B cell (primary cell): Measurements from ENCODE around the gene MAGI2. TPM values are rescaled to one million over a fixed set of nuclear protein-coding genes. Genes with fewer than 3 reads are reported as not detected.

ENCODE experiments used
- ATAC-seq: fragments of 200-7000 bp; cut with Tn5 transposase; one replicate; pipeline ENCODE4 v1.10.0; 2021; ENCODE audit warnings: low read depth, mild to moderate bottlenecking, moderate number of reproducible peaks, moderate library complexity
- CTCF ChIA-PET: fragments of 350-600 bp; sonication (Branson Sonifier 250); formaldehyde crosslinking; loops from one replicate; lab custom pipeline; 2021; ENCODE audit warnings: antibody characterized with exemption, inconsistent platforms; lab: Charles Lee
- POLR2A ChIA-PET: fragments of 350-600 bp; sonication (Branson Sonifier 250); formaldehyde crosslinking; loops from one replicate; lab custom pipeline; 2021; ENCODE audit warnings: antibody characterized with exemption; lab: Charles Lee
- DNase-seq: peaks from one replicate; pipeline ENCODE4 v3.0.0; 2013
- H2AFZ ChIP-seq: 2 replicates; pipeline ENCODE4 v1.6.1; 2012; ENCODE audit warnings: mild to moderate bottlenecking, low read depth, low read length; ENCODE audit not compliant: insufficient read depth, poor library complexity, severe bottlenecking
- H3K27ac ChIP-seq, 2 donors: 1 replicate in 1 of 2; 2 replicates in 1 of 2; pipeline ENCODE4 v1.5.1; 2012 to 2013; ENCODE audit warnings: low read length in 2 of 2, mild to moderate bottlenecking in 2 of 2, moderate library complexity in 1 of 2
- H3K27me3 ChIP-seq, 4 experiments: fragments of 200-600 bp in 1 of 4; sonication (generic) in 1 of 4; replicated peaks in 1 of 4; 1 replicate in 2 of 4; 2 replicates in 2 of 4; pipeline versions ENCODE4 v1.6.1 to v1.7.0; 2013 to 2016; ENCODE audit warnings: low read length in 3 of 4, mild to moderate bottlenecking in 2 of 4, mixed read lengths in 1 of 4, moderate library complexity in 1 of 4; ENCODE audit not compliant: insufficient read depth in 4 of 4, control insufficient read depth in 3 of 4; ENCODE audit errors: control extremely low read depth in 1 of 4
- H3K36me3 ChIP-seq, 2 experiments: replicated peaks in 1 of 2; 1 replicate in 1 of 2; 2 replicates in 1 of 2; pipeline versions ENCODE4 v1.6.1 to v1.7.1; 2013; ENCODE audit warnings: low read length in 1 of 2; ENCODE audit not compliant: insufficient read depth in 2 of 2, control insufficient read depth in 1 of 2; ENCODE audit errors: control extremely low read depth in 1 of 2, extremely low read depth in 1 of 2
- H3K4me1 ChIP-seq, 2 donors: fragments of 200-600 bp in 1 of 2; sonication (generic) in 1 of 2; 1 replicate in 1 of 2; 2 replicates in 1 of 2; pipeline versions ENCODE4 v1.5.1 to v1.6.1; 2013 to 2017; ENCODE audit warnings: low read length in 2 of 2; ENCODE audit not compliant: control insufficient read depth in 2 of 2, insufficient read depth in 2 of 2
- H3K4me2 ChIP-seq: replicated peaks from 2 replicates; pipeline ENCODE3; 2012; ENCODE audit warnings: mild to moderate bottlenecking, low read depth, low read length; ENCODE audit not compliant: poor library complexity, severe bottlenecking
- H3K4me3 ChIP-seq, 5 experiments: fragments of 200-600 bp in 1 of 5; sonication (generic) in 1 of 5; 1 replicate in 3 of 5; 2 replicates in 2 of 5; pipeline versions ENCODE4 v1.5.1 to v1.7.0; 2011 to 2016; ENCODE audit warnings: low read length in 4 of 5, mild to moderate bottlenecking in 4 of 5, low read depth in 2 of 5, control low read depth in 1 of 5, moderate library complexity in 1 of 5; ENCODE audit not compliant: insufficient read depth in 1 of 5; ENCODE audit errors: control extremely low read depth in 1 of 5, extremely low read depth in 1 of 5
- H3K79me2 ChIP-seq: fragments of 200-600 bp; sonication (generic); one replicate; pipeline ENCODE4 v1.6.0; 2016; ENCODE audit warnings: low read length; ENCODE audit not compliant: control insufficient read depth, insufficient read depth
- H3K9ac ChIP-seq: fragments of 200-600 bp; sonication (generic); 2 replicates; pipeline ENCODE4 v1.6.1; 2017; ENCODE audit warnings: mild to moderate bottlenecking, low read length, moderate library complexity
- H3K9me3 ChIP-seq, 3 donors: one replicate each; pipeline versions ENCODE4 v1.6.1 to v1.7.1; 2013; ENCODE audit warnings: low read length in 2 of 3; ENCODE audit not compliant: control insufficient read depth in 2 of 3, insufficient read depth in 1 of 3; ENCODE audit errors: control extremely low read depth in 1 of 3
- H4K20me1 ChIP-seq: 2 replicates; pipeline ENCODE4 v1.6.0; 2012; ENCODE audit warnings: mild to moderate bottlenecking, low read length; ENCODE audit not compliant: insufficient read depth, control insufficient read depth, poor library complexity, severe bottlenecking
- H3K27ac Mint-ChIP-seq: one replicate; pipeline ENCODE4 v1.8.0; 2021; ENCODE audit warnings: mixed read lengths
- H3K27me3 Mint-ChIP-seq: one replicate; pipeline ENCODE4 v1.8.0; 2021; ENCODE audit warnings: mixed read lengths
- H3K4me1 Mint-ChIP-seq: one replicate; pipeline ENCODE4 v1.8.0; 2021; ENCODE audit warnings: mixed read lengths
- H3K4me3 Mint-ChIP-seq: one replicate; pipeline ENCODE4 v1.8.0; 2021; ENCODE audit warnings: mixed read lengths
- H3K9me3 Mint-ChIP-seq: one replicate; pipeline ENCODE4 v1.8.0; 2022; ENCODE audit warnings: mixed read lengths; ENCODE audit not compliant: insufficient read depth
- EZH2 ChIP-seq: IDR thresholded peaks from 2 replicates; pipeline ENCODE4 v1.6.1; 2012; ENCODE audit warnings: borderline replicate concordance, low read depth, mild to moderate bottlenecking, moderate library complexity, low read length; ENCODE audit not compliant: insufficient read depth, poor library complexity, severe bottlenecking
- WGBS: methylation state at CpG from one replicate; pipeline ENCODE4 v1.1.5; 2013; ENCODE audit warnings: missing lambda C conversion rate; ENCODE audit not compliant: insufficient coverage; 5-methylcytosine and 5-hydroxymethylcytosine counted together
- intact Hi-C: fragments of 100-400 bp; cut with micrococcal nuclease; formaldehyde crosslinking; loops from one replicate; pipeline ENCODE4 v1.10.0; 2022
- polyA plus RNA-seq: library from polyadenylated mRNA; depleted of rRNA; stranded (reverse); fragments of >200 nt; gene quantifications from 2 replicates; pipeline ENCODE4 v1.2.3, GENCODE V29; 2012
- total RNA-seq, 2 donors: library from RNA; stranded (reverse); fragments of 120-200 nt in 1 of 2; gene quantifications; 1 replicate in 1 of 2; 2 replicates in 1 of 2; pipeline versions ENCODE4 v1.2.3 to v1.2.4, GENCODE V29; 2013 to 2022
- TF ChIP-seq, protein P1 (sequence below): fragments of 200-600 bp; IDR thresholded peaks from one replicate; pipeline ENCODE4 v1.8.0; 2022; ENCODE audit warnings: antibody characterized with exemption, mild to moderate bottlenecking

Gene MAGI2
- total and polyA plus RNA-seq, 2 donors (not counting 1 experiment from before 2014, with no cell fraction given): 0.16 to 0.64 TPM

DNA sequence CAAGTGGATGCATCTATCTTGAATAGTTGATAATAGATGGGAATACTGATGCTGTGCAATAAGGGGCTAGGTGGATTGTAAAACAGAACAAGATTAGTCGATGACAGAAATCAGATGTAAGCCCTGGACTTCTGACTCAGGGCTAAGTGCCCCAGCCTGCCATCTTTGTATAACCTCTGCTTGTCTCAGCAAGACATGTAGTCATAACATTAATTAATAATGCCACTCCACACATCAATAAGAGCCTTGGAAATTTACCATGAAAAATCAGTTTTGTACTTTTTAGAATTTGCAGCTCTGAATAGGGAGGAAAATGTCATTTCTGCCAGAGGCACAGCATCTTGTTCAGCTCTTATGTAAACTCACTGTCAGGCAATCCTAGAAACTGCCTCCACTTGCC lies 1125.7 kb downstream of the MAGI2 start:
- ATAC-seq (no peak), DNase-seq (no peak)
- H3K27ac Mint-ChIP-seq: no peak overlapping the region
- 75% methylated on average over 1 of the region's 1 CpG for WGBS
- no peaks in the 10 kb centered on the region for H4K20me1 ChIP-seq
- H3K79me2 ChIP-seq: no peaks in the 10 kb centered on the region
- H3K9ac ChIP-seq: no peak overlapping the region
- ChIA-PET CTCF (no interaction called here), POLR2A (no interaction called here)
- no peaks in the 10 kb centered on the region for H3K4me1 ChIP-seq
- no peak overlapping the region for H3K4me3 Mint-ChIP-seq
- H2AFZ ChIP-seq: no peak overlapping the region
- H3K4me1 Mint-ChIP-seq: no peaks in the 10 kb centered on the region
- TF ChIP-seq, protein P1, sequence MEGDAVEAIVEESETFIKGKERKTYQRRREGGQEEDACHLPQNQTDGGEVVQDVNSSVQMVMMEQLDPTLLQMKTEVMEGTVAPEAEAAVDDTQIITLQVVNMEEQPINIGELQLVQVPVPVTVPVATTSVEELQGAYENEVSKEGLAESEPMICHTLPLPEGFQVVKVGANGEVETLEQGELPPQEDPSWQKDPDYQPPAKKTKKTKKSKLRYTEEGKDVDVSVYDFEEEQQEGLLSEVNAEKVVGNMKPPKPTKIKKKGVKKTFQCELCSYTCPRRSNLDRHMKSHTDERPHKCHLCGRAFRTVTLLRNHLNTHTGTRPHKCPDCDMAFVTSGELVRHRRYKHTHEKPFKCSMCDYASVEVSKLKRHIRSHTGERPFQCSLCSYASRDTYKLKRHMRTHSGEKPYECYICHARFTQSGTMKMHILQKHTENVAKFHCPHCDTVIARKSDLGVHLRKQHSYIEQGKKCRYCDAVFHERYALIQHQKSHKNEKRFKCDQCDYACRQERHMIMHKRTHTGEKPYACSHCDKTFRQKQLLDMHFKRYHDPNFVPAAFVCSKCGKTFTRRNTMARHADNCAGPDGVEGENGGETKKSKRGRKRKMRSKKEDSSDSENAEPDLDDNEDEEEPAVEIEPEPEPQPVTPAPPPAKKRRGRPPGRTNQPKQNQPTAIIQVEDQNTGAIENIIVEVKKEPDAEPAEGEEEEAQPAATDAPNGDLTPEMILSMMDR: no peak
- no peak for TF ChIP-seq EZH2
- H3K9me3 Mint-ChIP-seq: no peaks in the 10 kb centered on the region
- H3K27me3 Mint-ChIP-seq: no peaks in the 10 kb centered on the region
- H3K4me3 ChIP-seq: no peak overlapping the region
- H3K36me3 ChIP-seq: no peaks in the 10 kb centered on the region
- H3K27ac ChIP-seq: no peak overlapping the region
- intact Hi-C loops: no loop called here
- H3K27me3 ChIP-seq: peaks cover 0 to 2% (median 0%) of the 10 kb centered on the region in 4 experiments
- no peak overlapping the region for H3K4me2 ChIP-seq
- H3K9me3 ChIP-seq: no peaks in the 10 kb centered on the region

DNA sequence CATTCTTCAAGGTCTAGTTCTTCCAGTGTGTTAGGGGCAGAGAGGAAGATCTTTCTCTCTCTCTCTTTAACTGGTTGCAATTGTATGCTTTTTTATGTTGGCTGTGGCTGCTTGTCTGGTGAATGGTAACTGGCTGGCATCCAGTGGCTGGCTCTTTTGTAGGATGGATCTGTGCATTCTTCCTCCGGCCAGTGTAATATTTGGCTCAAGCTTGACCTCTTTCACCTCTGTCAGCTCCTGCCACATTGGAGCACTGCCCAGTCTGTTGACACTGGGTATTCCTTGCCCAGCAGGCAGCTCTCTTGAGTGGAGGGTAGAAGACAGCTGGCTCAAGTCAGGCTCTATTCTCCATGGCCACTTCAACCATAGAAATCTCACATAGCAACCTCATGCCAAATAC lies 1126.6 kb downstream of the MAGI2 start:
- no peaks in the 10 kb centered on the region for H3K27me3 Mint-ChIP-seq
- WGBS: no CpG with 5 or more reads among the region's 1 CpG
- Histone ChIP-seq H3K4me1 (no peaks in the 10 kb centered on the region), H2AFZ (no peak overlapping the region), H3K27ac (no peak overlapping the region), H3K36me3 (no peaks in the 10 kb centered on the region), H3K9me3 (no peaks in the 10 kb centered on the region), H3K4me3 (no peak overlapping the region), H3K79me2 (no peaks in the 10 kb centered on the region), H3K9ac (no peak overlapping the region), H4K20me1 (no peaks in the 10 kb centered on the region), H3K4me2 (no peak overlapping the region), H3K27me3 (peaks cover 0 to 2% (median 0%) of the 10 kb centered on the region in 4 experiments)
- no peaks in the 10 kb centered on the region for H3K4me1 Mint-ChIP-seq
- CTCF ChIA-PET: no interaction called here
- DNase-seq: no peak
- no peak for ATAC-seq
- H3K27ac Mint-ChIP-seq: no peak overlapping the region
- no peaks in the 10 kb centered on the region for H3K9me3 Mint-ChIP-seq
- H3K4me3 Mint-ChIP-seq: no peak overlapping the region
- no peak for TF ChIP-seq EZH2
- TF ChIP-seq, protein P1: no peak
- intact Hi-C loops: no loop called here
- POLR2A ChIA-PET: no interaction called here
